Brain microvascular endothelial cell (primary cell): ENCODE data around the gene SLC38A10.

Experiments used
- DNase-seq: peaks from one replicate; pipeline ENCODE4 v3.0.0-alpha.2; 2020
- H3K27ac ChIP-seq: fragments of 250-450 bp; sonication (Bioruptor Pico); 2 replicates; pipeline ENCODE4 v1.5.1; 2020; ENCODE audit warnings: mild to moderate bottlenecking, moderate library complexity
- H3K27me3 ChIP-seq: fragments of 250-450 bp; sonication (Bioruptor Pico); replicated peaks from 2 replicates; pipeline ENCODE4 v1.5.1; 2020; ENCODE audit warnings: mild to moderate bottlenecking
- H3K36me3 ChIP-seq: fragments of 250-450 bp; sonication (Bioruptor Pico); replicated peaks from 2 replicates; pipeline ENCODE4 v1.5.1; 2020; ENCODE audit warnings: mild to moderate bottlenecking
- H3K4me3 ChIP-seq: 2 replicates; pipeline ENCODE4 v1.5.1; 2011; ENCODE audit warnings: low read depth, mild to moderate bottlenecking, control low read depth, low read length, moderate library complexity
- CTCF ChIP-seq: IDR thresholded peaks from 2 replicates; pipeline ENCODE4 v1.5.1; 2011; ENCODE audit warnings: low read depth, mild to moderate bottlenecking, moderate library complexity, low read length, control low read depth, inconsistent platforms; ENCODE audit errors: missing control alignments
- in situ Hi-C: cut with HindIII; loops from 2 replicates; pipeline ENCODE4 v1.10.0; 2017; ENCODE audit warnings: low sequenced_read_pairs, low pct_ligation_motif_present

SLC38A10 gene

DNA sequence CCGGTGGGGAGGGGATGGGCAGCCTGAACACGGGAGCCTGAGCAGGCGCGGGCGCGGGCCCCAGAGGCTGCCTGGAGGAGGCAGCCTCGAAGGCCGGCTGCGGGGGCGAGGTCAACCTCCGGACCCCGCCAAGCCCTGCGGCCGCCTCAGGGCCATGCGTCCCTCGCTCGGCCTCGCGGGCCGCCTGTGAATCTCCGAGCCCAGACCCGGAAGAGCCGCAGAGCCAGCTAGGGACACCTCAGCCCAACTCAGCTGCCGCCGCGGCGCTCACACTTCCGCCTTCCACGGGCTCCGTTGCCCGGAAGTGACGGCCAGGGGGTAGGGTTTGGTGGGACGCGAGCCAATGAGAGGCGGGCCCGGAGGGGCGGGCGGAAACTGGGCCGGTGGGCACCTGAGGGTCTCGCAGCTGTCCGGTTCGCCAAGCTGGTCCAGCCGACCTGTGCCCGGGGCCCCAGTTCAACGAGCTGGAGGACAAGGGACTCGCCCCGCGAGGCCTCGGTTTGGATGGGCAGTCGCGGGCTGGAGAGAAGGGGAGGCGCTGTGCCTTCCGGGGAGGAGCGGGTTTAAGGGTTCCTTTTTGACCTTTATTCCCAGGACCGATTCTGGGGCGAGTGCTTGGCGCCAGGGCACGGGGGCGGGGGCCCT lies at the start of gene SLC38A10:
TSS of gene SLC38A10 (minus strand) at position 277 of the 645 bp plus-strand sequence. CDS start 386 bp downstream, outside the sequence.
- H3K27ac ChIP-seq = peak within 1 kb of the TSS; percentile 63
- peaks cover 2% of the 10 kb centered on the region for H3K36me3 ChIP-seq
- peak within 1 kb of the TSS; percentile 83 for H3K4me3 ChIP-seq
- TF ChIP-seq CTCF = peak; percentile 14
- DNase-seq = peak; percentile 62
- H3K27me3 ChIP-seq = no peaks in the 10 kb centered on the region
- in situ Hi-C loops = no loop called here

DNA sequence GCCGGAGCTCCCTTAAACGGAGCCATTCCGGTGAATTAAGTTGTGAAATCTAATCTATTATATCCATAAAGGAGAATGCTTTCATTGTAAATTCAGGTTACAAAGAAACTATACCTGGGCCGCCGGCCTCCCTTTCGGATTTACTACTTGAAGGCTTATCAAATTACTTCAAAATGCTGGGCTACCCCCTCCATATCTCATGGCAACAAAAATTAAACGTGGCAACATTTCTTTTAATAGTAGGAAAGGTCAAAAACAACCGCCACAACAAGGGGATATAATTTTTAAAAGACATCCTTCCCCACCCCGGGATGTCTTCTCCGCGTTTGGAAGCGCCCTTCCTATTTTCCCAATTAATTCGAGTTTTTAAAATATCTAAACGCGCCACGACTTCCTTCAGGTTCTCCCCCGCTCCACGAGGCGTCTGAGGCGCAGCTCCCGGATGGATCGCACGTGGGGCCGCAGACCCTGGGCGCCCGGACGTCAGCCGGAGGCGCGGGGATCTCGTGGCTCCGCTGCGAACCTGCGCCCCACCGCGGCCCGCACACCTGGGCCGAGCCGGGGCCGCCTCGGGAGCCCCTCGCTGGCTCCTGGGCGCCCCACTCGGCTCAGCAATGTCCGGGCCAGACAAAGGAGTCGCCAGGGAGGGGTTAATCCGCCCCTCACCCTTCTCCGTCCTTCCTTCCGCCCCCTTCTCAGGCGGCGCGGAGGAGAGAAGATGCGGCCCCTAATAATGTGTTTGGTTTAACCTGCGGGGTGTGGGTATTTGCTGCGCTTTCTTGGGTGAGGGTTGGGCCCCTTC lies 47.4 kb upstream of the SLC38A10 start:
- H3K4me3 ChIP-seq = peak overlapping the region; percentile 95
- no peak for TF ChIP-seq CTCF

GRCh38 chr17:81341516-81342268 lies 46.6 kb upstream of the SLC38A10 start:
- in situ Hi-C loops = no loop called here
- Histone ChIP-seq H3K36me3 (peaks cover 3% of the 10 kb centered on the region), H3K4me3 (peak overlapping the region; percentile 95), H3K27me3 (no peaks in the 10 kb centered on the region), H3K27ac (peak overlapping the region; percentile 70)
- TF ChIP-seq CTCF = no peak
- no peak for DNase-seq

More for the DNA sequence above, 47.4 kb upstream of the SLC38A10 start:
- peak overlapping the region; percentile 70 for H3K27ac ChIP-seq
- DNase-seq = no peak
- H3K27me3 ChIP-seq = no peaks in the 10 kb centered on the region
- in situ Hi-C loops = no loop called here
- peaks cover 3% of the 10 kb centered on the region for H3K36me3 ChIP-seq

DNA sequence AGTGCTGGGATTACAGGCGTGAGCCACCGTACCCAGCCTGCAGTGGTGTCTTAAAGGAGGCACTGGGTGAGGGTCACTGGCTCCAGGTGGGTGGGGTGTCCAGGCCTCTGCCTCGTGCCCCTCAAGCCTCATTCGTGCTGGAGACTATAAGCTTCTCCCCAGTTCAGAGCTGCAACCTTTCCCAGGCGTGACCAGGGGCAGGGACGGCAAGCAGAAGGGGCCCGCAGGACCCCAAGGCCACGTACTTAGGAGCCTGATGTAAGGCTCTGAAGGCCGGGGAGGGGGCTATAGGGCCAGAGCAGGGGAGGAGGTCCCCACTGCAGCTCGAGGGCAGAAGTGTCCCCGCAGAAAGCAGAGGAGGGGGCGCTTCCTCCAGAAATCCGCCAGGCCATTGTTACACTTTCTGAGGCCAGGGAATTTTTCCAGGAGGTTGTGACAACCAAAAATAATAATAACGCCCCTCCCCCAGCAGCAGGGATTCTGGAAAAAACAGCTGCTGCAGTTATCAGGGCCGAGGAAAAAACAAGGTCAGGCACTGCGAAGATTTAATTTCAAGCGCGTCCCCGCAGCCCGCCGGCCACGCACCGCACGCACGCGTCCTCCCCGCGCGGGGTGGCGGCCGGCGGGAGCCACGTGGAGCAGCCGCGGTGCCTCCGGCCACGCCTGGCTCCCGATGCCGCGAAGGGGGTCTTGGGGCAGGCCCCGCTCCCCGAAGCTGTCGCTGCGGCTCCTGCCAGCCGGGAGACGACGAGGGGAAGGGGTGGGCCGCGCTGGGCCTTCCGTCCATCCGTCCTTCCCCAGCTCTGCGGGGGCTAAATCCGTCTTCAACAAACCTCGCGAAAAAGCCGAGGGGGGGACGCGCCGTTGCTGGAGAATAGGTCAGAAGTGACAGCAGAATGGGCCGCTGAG lies 45.8 kb upstream of the SLC38A10 start:
- TF ChIP-seq CTCF = no peak
- in situ Hi-C loops = no loop called here
- H3K27ac ChIP-seq = peak overlapping the region; percentile 70
- no peaks in the 10 kb centered on the region for H3K27me3 ChIP-seq
- H3K4me3 ChIP-seq = peak overlapping the region; percentile 95
- H3K36me3 ChIP-seq = peaks cover 3% of the 10 kb centered on the region
- no peak for DNase-seq
